Fibroblast of gingiva (primary cell): Measurements from ENCODE around the gene MMP2.

Experiments
- DNase-seq: peaks from one replicate; pipeline ENCODE4 v3.0.0-alpha.2; 2011; ENCODE audit warnings: low read depth

The MMP2 gene

DNA sequence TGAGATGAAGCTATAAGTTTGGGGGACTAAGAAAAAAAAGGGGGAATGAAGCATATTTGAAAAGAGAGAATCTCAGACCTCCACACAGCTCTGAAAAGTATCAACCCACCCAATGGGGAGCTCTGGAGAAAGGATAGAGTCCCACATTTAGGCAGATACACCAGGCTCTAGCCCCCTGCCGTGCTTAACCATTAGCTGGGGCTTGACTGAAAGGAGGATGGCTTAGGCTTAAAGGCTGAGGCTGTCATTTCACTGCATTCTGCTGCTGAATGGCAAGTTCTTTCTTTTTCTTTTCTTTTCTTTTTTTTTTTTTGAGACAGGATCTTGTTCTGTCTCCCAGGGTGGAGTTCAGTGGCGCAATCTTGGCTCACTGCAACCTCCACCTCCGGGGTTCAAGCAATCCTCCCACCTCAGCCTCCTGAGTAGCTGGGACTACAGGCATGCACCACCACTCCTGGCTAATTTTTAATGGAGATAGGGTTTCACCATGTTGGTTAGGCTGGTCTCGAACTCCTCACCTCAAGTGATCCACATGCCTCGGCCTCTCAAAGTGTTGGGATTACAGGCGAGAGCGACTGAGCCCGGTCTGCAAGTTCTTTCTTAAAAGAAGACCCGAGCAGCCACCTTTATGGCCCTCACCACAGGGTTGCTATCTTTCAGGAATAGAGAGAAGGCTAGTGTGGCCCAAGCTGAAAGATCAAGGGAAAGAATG lies 9.0 kb upstream of the MMP2 start:
- DNase-seq: no peak

DNA sequence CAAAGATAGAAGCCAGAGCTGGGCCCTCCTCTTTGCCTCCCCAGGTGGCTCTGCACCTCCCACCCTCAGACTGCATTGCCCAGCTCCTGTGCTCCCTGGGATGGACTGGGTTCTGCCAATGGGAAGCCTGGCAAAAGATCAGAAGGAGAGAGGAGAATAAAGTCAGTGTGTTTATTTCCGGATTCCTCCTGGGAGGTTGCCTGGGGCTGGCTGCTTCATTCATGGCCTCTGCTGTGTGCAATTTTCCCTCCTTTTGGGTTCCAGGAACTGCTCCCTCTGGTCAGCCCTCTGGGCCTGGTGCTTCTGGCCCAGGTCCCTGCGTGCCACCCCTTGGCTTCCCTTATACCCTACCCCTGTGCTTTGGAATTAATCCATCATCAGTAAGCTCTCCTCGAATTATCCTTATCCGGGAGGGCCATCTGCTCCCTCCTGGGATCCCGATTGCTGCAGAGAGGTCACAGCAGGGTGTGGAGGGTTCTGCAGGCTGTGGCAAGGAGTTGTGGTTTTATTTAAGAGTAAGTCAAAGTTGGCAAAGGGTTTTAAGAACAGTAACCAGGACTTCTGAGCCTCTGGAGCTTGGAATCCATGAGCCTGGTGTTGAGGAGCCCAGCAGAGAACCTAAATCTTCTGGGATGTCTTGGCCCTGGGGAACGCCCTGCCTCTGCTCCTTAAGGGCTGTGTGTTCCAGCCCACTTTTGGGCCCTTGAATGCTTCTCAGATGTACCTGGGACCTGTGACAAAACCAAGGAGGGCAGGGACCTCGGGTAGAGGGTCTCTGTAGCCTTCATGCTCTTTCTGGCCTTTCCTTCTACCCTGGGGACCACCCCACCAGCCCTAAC lies 8.2 kb upstream of the MMP2 start:
- DNase-seq: peak; percentile 96

DNA sequence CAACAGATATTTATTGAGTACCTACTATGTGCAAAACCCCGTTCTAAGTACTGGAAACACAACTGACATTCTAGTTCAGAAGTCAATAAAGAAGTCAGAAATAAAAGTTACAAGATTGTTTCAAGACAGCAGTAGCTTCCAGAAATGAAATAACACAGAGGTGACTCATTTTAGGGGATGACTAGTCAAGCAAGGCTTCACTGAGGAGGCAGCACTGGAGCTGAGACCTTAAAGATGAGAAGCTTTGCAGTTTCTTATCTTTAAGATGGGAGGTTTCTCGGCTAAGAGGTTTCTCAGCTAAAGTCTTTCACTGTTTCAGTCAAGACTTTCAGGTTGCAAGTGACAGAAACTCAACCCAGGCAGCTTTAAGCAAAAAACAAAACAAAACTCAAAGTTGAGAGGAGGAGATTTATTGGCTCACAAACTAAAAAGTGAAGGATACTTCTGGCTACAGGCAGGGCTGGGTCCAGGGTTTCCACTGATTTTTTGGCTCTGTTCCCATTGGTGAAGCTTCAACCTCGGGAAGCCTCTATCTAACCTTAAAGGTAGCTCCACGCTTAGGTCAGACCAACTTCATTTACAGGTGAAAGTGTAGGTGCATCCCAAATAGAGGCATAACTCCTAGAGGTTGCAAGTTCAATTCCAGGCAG lies 7.4 kb upstream of the MMP2 start:
- peak; percentile 73 for DNase-seq

DNA sequence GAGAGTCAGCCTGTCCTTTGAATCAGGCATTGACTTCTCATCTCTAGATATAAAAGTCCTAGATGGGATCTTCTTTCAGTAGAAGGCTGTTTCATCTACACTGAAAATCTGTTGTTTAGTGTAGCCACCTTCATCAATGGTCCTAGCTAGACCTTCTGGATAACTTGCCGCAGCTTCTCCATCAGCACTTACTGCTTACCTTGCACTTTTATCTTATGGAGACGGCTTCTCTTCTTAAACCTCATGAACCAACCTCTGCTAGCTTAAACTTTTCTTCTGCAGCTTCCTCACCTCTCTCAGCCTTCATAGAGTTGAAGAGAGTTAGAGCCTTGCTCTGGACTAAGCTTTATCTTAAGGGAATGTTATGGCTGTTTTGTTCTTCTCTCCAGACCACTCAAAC lies 5.4 kb upstream of the MMP2 start:
- no peak for DNase-seq

DNA sequence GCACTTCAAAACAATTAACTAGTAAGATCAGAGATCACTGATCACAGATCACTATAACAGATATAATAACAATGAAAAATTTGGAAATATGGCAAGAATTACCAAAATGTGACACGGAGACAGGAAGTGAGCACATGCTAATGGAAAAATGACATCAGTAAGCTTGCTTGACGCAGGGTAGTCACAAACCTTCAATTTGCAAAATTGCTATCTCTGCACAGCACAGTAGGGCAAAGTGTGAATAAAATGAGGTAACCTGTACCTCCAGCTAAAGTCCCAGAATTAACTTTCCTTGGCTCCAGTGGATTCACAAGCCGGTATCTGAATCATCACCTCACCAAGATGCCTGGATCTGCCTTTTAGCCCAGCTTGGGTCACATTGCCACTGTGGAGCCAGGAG lies 4.2 kb upstream of the MMP2 start:
- DNase-seq: no peak

DNA sequence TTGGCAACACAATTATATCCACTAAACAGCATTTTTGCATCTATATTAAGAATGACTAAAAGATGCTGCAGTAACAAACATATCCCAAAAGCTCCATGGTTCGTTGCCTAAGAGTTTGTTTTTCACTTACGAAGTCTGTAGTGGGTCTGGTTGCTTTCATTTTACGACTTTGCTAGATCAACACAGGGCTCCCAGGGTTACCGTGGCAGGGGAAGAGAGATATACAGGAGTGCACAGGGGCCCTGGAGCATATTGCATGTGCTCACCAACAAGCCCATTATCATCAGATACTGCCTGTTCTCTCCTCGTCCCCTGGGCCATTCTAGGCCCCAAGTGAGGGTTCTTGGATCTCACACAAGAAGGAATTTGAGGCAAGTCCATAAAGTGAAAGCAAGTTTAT lies 3.1 kb upstream of the MMP2 start:
- no peak for DNase-seq

DNA sequence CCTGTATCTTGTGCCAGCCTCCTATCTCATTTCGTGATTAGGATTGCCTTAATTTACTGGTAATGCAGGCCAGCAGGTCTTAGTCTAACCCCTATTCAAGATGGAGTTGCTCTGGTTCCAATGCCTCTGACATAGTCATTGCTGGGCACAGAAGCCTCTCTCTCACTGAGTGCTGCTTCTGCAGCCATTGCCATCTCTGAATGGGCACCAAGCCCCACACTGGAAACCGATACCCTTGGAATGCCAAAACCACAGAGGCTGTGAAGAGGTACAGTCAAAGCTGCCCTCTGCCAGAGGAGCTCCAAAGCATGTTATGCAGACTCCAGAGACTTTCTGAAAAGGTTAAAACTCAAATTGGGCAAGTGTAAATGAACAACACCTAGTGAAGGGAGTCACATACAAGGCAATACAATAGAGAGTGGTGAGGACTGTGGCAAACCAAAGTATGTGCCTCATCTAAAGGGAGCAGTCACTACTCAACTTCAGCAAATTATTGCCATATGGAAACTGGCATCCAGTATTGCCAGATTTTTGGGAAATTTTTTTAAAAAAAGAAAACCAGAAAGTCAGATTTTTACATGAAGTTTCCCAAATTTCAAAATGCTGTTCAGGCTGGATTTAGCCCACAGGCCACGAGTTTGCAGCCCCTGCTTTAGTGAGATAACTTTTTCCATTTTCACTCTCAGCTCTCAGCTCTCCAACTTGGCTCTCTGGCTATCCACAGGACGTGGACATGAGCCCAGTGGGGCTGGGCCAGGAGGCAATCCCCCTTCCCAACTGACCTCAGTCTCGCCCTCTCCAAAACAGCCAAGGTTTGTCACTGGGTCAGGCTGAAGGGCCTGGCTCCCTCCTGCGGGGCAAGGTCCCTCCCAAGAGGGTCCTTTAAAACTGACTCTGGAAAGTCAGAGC lies 2.1 kb upstream of the MMP2 start:
- peak; percentile 52 for DNase-seq

DNA sequence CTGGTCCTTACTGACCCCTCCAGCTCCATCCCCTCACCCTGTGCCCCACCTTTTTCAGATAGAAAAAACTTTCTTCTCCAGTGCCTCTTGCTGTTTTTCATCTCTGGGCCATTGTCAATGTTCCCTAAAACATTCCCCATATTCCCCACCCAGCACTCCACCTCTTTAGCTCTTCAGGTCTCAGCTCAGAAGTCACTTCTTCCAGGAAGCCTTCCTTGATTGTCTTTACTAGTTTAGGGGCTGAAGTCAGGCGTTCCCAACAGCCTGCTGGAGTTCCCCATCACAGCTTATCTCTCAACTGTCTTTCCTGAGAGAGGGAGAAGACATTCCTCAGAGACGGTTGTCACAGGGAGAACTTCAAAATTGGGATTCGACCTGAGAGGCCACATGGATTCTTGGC lies 1.3 kb upstream of the MMP2 start:
- DNase-seq: no peak

DNA sequence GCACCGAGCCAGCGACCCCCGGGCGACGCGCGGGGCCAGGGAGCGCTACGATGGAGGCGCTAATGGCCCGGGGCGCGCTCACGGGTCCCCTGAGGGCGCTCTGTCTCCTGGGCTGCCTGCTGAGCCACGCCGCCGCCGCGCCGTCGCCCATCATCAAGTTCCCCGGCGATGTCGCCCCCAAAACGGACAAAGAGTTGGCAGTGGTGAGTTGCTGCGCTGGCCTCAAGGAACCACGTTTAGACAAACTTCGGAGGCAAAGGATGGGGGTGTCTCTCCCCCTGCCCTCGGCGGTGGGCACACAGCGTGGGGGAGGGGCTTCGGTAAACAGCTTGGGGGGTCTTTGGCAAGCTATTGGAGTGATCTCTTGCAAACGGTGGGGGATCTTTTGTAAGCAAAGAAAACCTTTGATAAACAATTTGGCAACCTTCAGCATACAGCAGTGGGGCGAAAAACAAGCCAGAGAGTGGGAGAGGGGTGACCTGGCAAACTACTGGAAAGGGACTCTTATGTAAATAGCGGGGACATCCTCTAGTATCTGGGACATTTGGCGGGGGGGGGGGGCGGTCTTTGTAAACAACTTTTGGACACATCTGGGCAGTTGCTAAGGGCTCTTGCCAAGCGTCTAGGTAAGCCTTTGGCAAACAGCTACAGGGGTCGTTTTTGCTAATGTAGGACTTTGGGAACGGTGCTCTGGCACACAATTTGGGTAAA lies 587 bp downstream of the MMP2 start:
- no peak for DNase-seq

DNA sequence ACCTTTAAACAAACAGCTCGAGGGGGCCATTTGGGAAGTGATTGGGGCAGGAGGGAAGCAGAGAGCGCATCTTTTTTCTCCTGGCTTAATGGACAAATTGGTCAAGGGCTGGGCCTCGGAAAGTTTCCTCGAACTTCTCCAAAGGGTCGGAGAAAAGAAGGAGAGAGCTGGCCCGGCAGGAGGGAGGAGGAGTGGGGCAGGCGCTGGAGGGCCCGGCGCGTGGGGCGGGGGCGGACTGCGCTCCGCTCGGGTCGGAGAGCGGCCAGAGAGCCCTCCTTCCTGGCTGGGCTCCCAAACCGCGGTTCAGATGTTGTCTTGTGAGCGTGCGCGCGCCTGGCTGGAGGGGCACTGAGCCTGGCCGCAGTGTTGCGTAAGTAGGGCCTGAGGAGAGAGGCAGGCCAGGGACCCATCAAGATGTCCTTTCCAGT lies 1.2 kb downstream of the MMP2 start:
- DNase-seq: peak; percentile 95

DNA sequence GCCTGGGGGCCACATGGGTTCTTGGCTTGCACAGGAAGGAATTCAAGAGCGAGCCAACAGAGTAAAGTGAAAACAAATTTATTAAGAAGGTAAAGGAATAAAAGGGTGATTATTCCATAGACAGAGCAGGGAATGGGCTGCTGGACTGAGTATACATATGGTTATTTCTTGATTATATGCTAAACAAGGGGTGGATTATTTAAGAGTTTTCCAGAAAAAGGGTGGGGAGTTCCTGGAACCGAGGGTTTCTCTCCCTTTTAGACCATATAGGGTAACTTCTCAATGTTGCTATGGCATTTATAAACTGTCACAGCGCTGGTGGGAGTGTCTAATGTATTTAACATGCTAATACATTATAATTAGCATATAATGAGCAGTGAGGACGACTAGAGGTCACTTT lies 2.0 kb downstream of the MMP2 start:
- DNase-seq: no peak

DNA sequence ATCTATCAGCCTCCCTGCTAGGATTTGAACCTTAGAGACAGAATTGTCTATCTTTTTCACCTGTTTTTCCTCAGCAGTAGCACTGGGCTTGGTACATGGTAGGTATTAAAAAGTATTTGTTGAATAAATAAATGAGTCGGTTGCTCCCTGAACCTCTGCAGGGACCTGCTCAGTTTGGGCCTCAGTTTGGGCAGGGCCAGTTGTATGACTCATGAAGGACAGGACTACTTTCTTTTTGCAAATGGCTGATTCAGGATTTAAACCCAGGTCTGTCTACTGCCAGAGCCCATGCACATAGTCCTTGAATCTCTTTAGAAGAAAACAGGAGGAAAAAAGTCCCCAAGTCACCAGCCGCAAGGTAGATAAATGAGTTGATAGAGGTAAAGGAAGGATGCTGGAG lies 3.1 kb downstream of the MMP2 start:
- DNase-seq: no peak

DNA sequence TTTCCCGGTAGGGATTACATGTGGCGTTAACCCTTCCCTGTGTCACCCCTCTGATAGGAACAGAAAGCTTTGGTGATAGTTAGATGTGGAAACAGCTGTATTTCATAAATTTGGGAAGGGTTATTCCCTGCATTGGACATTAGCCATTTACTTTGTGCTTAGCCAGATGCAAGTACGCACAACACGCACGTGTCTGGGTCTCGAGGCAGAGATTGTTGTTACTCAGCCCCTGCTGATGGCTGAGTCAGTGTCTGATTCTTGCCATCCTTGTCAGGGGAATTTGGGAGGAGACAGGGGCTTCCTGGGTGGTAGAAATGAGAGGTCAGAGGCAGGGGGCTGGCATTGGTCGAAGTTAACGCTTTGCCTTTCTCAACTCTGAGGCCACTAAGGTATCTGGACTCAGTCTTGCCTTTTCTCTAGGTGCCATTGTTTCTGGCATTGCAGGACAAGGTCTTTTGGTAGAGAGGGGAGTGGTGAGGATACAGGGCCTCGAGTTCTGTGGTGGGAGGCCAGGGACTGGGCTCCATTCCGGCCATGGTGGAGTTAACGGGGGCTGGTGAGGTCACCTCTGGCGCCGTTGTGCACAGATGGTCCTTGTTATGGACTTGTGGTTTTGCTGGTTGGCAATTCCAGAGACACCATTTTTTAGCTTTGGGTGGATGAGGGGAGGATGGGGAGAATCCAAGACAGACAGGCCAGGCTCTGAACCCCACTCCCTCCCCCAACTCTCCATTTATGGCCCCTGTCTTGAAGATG lies 8.2 kb downstream of the MMP2 start:
- DNase-seq: peak; percentile 98

DNA sequence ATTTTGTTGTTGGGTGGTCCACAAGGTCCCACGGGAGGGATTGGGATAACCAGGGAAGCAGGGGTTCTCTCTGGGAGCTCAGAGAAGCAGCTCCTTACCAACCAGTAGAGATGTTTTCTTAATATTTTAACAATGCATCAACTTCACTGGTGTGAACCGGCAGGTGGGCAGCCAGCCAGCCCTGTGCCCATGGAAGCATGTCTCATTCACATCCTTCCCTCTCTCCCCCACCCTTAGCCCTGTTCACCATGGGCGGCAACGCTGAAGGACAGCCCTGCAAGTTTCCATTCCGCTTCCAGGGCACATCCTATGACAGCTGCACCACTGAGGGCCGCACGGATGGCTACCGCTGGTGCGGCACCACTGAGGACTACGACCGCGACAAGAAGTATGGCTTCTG lies 9.3 kb downstream of the MMP2 start:
- DNase-seq: no peak

DNA sequence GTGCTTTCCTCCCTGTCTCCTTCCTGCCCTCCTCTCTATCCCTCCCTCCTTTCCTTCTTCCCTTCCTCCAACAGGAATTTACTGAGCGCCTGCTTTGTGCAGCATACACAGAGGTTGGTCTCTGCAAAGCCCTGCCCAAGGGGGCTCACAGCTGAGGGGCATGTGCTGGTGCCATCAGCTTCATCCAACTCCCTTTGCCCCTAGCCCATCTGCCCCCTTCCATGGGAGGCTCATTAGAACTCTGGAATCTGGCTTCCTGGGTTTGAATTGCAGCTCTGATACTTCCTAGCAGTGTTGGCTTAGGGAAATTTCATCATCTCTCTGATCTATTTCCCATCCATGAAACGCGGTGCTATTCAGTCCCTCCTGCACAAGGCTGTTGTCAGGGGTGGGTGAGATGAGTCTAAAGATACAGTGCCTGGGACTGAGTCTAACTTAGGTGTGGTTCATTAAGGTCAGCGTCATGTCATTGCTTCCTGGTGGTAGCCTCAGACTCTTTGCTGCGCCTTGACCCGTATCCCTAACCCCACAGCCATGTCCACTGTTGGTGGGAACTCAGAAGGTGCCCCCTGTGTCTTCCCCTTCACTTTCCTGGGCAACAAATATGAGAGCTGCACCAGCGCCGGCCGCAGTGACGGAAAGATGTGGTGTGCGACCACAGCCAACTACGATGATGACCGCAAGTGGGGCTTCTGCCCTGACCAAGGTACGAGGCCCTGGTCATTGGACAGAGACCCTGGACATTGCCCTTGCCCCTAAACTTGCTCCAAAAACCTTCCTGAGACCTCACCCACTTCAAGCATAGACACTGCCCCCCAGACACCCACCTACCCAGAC lies 10.3 kb downstream of the MMP2 start:
- no peak for DNase-seq

DNA sequence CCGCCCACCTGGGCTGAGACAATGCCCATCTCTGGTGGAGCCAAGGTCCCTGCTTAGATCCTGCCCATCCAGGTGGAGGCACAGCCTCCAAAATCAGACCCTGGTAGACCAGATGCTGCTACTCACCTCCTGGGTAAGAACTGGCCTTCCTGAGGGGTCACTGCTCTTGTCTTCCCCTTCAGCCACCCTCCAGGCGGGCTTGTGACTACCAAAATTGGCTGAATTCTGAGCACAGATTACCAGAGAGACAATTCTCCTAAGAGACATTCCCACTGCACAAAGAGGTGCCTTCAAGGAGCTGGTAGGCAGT lies 10.9 kb downstream of the MMP2 start:
- DNase-seq: no peak

DNA sequence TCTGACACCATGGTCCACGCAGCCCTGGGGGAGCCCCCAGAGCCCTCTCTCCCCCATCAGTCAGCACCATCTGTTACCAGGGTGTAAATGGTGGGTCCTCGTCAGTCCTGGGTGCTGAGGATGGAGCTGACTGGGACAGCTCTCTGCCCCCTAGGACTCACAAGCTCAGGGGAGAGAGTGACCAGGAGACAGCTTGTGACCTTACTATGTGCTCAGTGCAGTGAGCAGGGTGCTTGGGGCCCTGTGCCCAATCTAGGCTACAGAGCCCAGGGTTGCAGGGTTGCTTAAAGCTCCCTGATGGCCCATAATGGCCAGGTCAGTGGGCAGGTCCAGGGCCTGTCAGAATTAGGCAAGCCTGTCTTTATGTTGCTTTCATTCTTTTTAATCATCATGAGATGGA lies 11.3 kb downstream of the MMP2 start:
- no peak for DNase-seq

DNA sequence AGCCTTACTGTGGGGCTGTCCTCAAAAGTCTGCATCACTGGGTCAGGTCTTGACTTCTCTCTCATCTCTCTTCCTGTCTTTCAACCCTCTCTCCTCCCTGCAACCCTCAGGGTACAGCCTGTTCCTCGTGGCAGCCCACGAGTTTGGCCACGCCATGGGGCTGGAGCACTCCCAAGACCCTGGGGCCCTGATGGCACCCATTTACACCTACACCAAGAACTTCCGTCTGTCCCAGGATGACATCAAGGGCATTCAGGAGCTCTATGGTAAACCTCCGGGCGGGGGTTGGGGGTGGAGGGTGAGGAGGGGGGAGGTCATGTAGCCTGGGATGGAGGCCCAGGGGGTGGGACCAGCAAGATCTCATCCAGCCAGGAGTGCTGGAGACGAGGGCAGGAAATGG lies 12.7 kb downstream of the MMP2 start:
- no peak for DNase-seq

DNA sequence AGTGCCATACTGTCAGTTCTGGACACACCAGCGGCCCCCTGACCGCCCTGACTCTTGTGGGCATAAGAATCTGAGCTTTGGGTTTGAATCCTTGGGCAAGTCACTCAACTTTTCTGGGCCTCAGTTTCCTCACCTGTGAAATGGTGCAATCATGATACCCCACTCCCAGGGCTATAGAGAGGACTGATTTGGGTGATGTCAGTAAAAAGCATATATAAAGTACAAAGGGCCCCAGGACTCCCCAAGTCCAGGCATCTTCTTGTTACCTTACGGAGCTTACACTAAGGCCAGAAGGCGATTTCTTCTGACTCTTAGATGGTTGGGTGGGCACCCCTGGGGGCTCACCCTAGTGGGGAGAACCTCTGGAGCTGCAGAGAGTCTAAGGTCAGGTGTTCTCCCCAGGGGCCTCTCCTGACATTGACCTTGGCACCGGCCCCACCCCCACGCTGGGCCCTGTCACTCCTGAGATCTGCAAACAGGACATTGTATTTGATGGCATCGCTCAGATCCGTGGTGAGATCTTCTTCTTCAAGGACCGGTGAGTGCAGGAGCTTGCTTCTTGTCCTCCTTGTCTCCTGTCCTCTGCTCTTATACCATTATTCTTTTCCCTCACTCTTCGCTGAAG lies 13.9 kb downstream of the MMP2 start:
- DNase-seq: no peak
